ENCODE measurements around the gene PIEZO2.

DNA sequence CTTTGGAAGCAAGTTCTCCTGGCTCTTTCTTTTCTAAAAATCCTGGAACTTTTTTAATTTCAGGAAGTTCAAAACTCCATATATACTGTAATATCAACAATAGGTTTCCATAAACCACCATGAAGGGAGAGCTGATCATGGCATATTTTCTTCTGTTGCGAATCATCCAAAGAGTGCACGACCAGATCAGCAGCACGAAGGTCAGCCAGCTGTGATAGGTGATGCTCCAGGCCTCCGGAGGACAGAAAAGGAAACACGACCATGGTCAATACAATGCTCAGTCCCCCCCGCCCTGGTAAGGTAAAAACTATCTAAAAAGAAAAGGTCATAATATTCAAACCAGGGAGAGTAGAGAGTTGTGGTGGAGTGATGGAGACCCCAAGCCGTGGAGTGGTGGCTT lies 354.6 kb downstream of the PIEZO2 start:
- TF ChIP-seq, protein P1, sequence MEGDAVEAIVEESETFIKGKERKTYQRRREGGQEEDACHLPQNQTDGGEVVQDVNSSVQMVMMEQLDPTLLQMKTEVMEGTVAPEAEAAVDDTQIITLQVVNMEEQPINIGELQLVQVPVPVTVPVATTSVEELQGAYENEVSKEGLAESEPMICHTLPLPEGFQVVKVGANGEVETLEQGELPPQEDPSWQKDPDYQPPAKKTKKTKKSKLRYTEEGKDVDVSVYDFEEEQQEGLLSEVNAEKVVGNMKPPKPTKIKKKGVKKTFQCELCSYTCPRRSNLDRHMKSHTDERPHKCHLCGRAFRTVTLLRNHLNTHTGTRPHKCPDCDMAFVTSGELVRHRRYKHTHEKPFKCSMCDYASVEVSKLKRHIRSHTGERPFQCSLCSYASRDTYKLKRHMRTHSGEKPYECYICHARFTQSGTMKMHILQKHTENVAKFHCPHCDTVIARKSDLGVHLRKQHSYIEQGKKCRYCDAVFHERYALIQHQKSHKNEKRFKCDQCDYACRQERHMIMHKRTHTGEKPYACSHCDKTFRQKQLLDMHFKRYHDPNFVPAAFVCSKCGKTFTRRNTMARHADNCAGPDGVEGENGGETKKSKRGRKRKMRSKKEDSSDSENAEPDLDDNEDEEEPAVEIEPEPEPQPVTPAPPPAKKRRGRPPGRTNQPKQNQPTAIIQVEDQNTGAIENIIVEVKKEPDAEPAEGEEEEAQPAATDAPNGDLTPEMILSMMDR (conservative IDR thresholded peaks at IDR 0.05) = no peak
- TF ChIP-seq ZFX (IDR thresholded peaks at IDR 0.05) = no peak

All from C4-2B (cell line).